Loucy (cell line): ENCODE results near the gene CLTCL1.

Experiments
- EZH2phosphoT487 ChIP-seq: fragments of 200-600 bp; IDR thresholded peaks from 2 replicates; pipeline ENCODE4 v1.6.1; 2018; ENCODE audit warnings: antibody characterized with exemption, mild to moderate bottlenecking, moderate library complexity, borderline replicate concordance
- TF ChIP-seq, protein P1 (sequence below): fragments of 200-600 bp; sonication (generic); conservative IDR thresholded peaks from 2 replicates; pipeline ENCODE4 v1.5.1; 2014; ENCODE audit warnings: mild to moderate bottlenecking, antibody characterized with exemption, low read length

DNA sequence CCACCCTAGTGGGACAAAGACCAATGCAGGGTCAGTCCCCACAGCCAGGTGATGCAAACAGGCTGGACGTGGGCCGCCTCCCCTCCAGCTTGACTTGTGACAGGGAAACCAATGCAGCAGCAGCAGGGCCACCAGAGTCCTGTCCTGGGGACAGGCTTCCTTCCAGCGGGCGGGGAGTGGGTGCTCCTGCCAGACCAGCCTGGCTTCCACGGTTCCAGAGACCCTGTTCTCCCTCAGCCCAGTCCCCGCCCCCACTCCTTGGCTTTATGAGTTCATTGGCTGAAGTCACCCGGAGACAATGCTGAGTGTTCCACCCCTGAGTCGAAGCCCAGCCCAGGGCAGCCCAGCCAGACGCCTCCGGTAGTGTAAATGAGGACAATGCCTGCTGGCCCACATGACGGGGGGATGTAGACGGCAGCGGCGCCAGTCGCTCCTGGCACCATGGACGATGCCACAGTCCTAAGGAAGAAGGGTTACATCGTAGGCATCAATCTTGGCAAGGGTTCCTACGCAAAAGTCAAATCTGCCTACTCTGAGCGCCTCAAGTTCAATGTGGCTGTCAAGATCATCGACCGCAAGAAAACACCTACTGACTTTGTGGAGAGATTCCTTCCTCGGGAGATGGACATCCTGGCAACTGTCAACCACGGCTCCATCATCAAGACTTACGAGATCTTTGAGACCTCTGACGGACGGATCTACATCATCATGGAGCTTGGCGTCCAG, 160.4 kb downstream of the CLTCL1 start, which contains the start of gene TSSK2:
- TF ChIP-seq, protein P1, sequence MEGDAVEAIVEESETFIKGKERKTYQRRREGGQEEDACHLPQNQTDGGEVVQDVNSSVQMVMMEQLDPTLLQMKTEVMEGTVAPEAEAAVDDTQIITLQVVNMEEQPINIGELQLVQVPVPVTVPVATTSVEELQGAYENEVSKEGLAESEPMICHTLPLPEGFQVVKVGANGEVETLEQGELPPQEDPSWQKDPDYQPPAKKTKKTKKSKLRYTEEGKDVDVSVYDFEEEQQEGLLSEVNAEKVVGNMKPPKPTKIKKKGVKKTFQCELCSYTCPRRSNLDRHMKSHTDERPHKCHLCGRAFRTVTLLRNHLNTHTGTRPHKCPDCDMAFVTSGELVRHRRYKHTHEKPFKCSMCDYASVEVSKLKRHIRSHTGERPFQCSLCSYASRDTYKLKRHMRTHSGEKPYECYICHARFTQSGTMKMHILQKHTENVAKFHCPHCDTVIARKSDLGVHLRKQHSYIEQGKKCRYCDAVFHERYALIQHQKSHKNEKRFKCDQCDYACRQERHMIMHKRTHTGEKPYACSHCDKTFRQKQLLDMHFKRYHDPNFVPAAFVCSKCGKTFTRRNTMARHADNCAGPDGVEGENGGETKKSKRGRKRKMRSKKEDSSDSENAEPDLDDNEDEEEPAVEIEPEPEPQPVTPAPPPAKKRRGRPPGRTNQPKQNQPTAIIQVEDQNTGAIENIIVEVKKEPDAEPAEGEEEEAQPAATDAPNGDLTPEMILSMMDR, result no peak
- no peak for TF ChIP-seq EZH2phosphoT487
